ENCODE data around the gene TRIM56. TPM values are rescaled to one million over a fixed set of nuclear protein-coding genes. Genes with fewer than 3 reads are reported as not detected.

TRIM56 gene
- total and polyA plus RNA-seq, 2 of the 13 experiments (the other 11 are each of a cell fraction or from before 2014, with no cell fraction given): 3.2 to 7.1 TPM

DNA sequence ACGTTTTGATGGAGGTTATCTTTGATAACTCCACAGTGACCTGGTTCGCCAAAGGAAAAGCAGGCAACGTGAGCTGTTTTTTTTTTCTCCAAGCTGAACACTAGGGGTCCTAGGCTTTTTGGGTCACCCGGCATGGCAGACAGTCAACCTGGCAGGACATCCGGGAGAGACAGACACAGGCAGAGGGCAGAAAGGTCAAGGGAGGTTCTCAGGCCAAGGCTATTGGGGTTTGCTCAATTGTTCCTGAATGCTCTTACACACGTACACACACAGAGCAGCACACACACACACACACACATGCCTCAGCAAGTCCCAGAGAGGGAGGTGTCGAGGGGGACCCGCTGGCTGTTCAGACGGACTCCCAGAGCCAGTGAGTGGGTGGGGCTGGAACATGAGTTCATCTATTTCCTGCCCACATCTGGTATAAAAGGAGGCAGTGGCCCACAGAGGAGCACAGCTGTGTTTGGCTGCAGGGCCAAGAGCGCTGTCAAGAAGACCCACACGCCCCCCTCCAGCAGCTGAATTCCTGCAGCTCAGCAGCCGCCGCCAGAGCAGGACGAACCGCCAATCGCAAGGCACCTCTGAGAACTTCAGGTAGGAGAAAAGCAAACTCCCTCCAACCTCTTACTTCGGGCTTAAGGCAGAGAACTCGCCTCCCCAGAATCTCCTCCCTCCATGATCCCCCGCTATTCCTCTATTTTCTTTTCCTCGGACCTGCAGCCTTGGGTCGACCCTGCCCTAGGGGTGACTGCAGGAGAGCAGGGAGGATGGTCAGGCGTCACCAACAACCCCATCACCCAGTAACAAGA is 41.6 kb downstream of the TRIM56 start, which contains the start of gene SERPINE1 (continued):
- TF ChIP-seq ZNF83 (CRISPR knock-in tag; IDR thresholded peaks at IDR 0.05; ENCODE audit: borderline replicate concordance) (peak; percentile 30; the same call in 1 of the 2 replicates), PHF21A (CRISPR knock-in tag; IDR thresholded peaks at IDR 0.05) (peak; percentile 96), KAT8 (CRISPR knock-in tag; IDR thresholded peaks at IDR 0.05) (peak; percentile 48), ZKSCAN8 (CRISPR knock-in tag; IDR thresholded peaks at IDR 0.05; ENCODE audit: borderline replicate concordance) (0 out of 2 replicates have a peak, but pooled peaks have one; percentile 16), ZNF557 (CRISPR knock-in tag; IDR thresholded peaks at IDR 0.05) (peak; percentile 72), ZFP62 (CRISPR knock-in tag; IDR thresholded peaks at IDR 0.05) (no peak), ZNF552 (CRISPR knock-in tag; IDR thresholded peaks at IDR 0.05; ENCODE audit: borderline replicate concordance) (no peak; the same call in 1 of the 2 replicates), ZNF24 (IDR thresholded peaks at IDR 0.05) (0 out of 2 replicates have a peak, but pooled peaks have one; percentile 12), SNAI1 (CRISPR knock-in tag; IDR thresholded peaks at IDR 0.05; ENCODE audit: borderline replicate concordance) (no peak), REL (CRISPR knock-in tag; conservative IDR thresholded peaks at IDR 0.05) (peak; percentile 47; the same call in 1 of the 2 replicates), ZNF143 (CRISPR knock-in tag; IDR thresholded peaks at IDR 0.05) (no peak; the same call in 1 of the 2 replicates), HHEX (CRISPR knock-in tag; IDR thresholded peaks at IDR 0.05) (peak; percentile 88), AHR (CRISPR knock-in tag; IDR thresholded peaks at IDR 0.05) (0 out of 2 replicates have a peak, but pooled peaks have one; percentile 24), SRY (CRISPR knock-in tag; IDR thresholded peaks at IDR 0.05) (peak; percentile 58), TEAD3 (CRISPR knock-in tag; optimal IDR thresholded peaks at IDR 0.05; ENCODE audit: borderline replicate concordance) (peak; percentile 92), ZNF326 (CRISPR knock-in tag; IDR thresholded peaks at IDR 0.05; ENCODE audit: borderline replicate concordance) (no peak), ZFP82 (CRISPR knock-in tag; IDR thresholded peaks at IDR 0.05; ENCODE audit: borderline replicate concordance) (peak; percentile 70; the same call in 1 of the 2 replicates), HCFC1 (IDR thresholded peaks at IDR 0.05; ENCODE audit: low read depth, low read length) (no peak), ZFP90 (CRISPR knock-in tag; IDR thresholded peaks at IDR 0.05; ENCODE audit: borderline replicate concordance) (peak; percentile 42; the same call in 1 of the 2 replicates), ZNF292 (CRISPR knock-in tag; IDR thresholded peaks at IDR 0.05; ENCODE audit: borderline replicate concordance, low read depth) (peak; percentile 74; the same call in 1 of the 2 replicates)
- TF ChIP-seq, protein P1, sequence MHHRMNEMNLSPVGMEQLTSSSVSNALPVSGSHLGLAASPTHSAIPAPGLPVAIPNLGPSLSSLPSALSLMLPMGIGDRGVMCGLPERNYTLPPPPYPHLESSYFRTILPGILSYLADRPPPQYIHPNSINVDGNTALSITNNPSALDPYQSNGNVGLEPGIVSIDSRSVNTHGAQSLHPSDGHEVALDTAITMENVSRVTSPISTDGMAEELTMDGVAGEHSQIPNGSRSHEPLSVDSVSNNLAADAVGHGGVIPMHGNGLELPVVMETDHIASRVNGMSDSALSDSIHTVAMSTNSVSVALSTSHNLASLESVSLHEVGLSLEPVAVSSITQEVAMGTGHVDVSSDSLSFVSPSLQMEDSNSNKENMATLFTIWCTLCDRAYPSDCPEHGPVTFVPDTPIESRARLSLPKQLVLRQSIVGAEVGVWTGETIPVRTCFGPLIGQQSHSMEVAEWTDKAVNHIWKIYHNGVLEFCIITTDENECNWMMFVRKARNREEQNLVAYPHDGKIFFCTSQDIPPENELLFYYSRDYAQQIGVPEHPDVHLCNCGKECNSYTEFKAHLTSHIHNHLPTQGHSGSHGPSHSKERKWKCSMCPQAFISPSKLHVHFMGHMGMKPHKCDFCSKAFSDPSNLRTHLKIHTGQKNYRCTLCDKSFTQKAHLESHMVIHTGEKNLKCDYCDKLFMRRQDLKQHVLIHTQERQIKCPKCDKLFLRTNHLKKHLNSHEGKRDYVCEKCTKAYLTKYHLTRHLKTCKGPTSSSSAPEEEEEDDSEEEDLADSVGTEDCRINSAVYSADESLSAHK (CRISPR knock-in tag; IDR thresholded peaks at IDR 0.05; ENCODE audit: borderline replicate concordance): no peak
- TF ChIP-seq, protein P2, sequence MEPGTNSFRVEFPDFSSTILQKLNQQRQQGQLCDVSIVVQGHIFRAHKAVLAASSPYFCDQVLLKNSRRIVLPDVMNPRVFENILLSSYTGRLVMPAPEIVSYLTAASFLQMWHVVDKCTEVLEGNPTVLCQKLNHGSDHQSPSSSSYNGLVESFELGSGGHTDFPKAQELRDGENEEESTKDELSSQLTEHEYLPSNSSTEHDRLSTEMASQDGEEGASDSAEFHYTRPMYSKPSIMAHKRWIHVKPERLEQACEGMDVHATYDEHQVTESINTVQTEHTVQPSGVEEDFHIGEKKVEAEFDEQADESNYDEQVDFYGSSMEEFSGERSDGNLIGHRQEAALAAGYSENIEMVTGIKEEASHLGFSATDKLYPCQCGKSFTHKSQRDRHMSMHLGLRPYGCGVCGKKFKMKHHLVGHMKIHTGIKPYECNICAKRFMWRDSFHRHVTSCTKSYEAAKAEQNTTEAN (CRISPR knock-in tag; conservative IDR thresholded peaks at IDR 0.05): peak; percentile 100
- TF ChIP-seq, protein P3, sequence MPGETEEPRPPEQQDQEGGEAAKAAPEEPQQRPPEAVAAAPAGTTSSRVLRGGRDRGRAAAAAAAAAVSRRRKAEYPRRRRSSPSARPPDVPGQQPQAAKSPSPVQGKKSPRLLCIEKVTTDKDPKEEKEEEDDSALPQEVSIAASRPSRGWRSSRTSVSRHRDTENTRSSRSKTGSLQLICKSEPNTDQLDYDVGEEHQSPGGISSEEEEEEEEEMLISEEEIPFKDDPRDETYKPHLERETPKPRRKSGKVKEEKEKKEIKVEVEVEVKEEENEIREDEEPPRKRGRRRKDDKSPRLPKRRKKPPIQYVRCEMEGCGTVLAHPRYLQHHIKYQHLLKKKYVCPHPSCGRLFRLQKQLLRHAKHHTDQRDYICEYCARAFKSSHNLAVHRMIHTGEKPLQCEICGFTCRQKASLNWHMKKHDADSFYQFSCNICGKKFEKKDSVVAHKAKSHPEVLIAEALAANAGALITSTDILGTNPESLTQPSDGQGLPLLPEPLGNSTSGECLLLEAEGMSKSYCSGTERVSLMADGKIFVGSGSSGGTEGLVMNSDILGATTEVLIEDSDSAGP (CRISPR knock-in tag; IDR thresholded peaks at IDR 0.05; ENCODE audit: borderline replicate concordance): peak; percentile 85
